HG02610 (cell line): ENCODE results near the gene SEZ6.

Experiments
- ATAC-seq: cut with Tn5 transposase; IDR thresholded peaks from one replicate; pipeline ENCODE4 v1.9.1; 2021; ENCODE audit warnings: mild to moderate bottlenecking, moderate library complexity; ENCODE audit not compliant: unreplicated experiment

Gene SEZ6

DNA sequence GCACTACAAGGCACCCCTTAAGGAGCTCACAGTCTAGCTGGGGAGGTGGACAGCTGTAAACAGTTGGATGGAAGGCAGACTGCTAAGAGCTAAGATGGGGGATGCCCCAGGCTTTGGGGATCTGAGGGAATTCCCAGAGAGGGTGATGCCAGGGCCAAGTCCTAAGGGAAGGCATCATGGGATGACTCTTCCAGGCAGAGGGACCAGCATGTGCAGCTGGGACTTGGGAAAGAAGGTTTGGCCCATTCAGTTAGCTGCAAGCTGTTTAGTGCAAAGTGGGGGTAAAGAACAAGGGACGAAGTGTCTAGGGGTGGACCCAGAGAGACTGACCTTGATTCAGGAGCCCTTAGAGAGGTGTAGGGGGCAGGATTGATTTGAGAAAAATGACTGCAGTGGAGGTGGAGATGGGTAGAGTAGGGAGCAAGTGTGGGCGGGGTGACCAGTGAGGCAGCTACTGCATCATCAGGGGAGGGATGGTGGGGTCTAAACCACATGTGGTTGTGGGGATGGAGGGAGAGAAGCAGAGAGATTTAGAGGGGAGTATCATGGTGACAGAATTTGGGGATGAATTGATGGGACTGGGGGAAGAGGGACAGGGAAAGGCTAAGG lies 27.4 kb downstream of the SEZ6 start:
- no peak for ATAC-seq

DNA sequence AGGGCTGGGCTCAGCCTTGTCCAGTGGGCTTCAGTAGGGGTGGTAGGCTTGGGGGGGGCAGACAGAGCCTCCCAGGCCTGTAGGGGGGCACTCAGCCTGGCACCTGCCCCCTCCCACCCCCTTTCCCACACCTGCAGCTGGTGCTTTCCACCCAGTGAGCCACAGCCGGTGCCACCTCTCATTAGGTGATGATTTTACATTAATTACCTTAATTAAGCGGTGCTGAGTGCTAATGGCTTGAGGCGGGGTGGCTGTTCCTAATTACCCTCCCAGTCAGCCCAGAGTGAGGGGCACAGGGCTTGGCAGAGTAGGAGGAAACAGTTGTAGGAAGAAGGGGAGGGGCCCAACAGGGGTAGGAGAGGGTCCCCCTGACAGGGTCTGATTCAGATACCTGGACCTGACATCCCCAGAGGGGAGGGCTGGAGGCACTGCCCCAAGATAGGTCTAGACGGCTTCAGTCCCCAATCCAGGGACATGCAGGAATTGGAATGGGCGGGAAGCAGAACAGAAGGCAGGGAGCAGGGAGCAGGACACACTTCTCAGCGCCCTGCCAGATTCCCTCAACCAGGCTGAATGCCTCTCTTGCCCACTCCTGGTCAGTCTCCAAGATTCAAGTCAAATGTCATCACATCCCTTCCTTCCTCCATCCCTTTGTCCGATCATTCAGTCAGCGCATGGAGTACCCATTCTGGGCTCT lies 28.0 kb downstream of the SEZ6 start:
- ATAC-seq: no peak

DNA sequence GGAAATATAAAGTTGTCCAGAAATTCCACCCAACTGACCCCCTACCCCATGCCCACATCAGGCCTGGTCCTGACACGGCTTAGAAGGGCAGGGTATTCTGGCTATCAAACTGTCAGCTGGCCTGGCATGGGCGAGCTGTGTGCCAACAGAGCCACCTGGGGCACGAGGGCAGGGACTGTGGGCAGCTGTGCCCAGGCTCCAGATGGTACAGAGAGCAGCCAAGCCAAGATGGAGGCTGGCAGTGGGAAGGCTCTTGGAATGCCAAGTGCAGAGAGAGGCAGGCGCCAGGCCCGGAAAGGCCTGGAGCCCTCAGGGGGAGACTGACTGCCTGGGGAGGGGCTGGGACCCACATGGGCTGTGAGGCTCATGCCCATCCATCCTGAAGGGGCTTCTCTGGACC lies 30.2 kb downstream of the SEZ6 start:
- ATAC-seq: no peak

GRCh38 chr17:28975031-28975430 lies 30.8 kb downstream of the SEZ6 start:
- no peak for ATAC-seq

DNA sequence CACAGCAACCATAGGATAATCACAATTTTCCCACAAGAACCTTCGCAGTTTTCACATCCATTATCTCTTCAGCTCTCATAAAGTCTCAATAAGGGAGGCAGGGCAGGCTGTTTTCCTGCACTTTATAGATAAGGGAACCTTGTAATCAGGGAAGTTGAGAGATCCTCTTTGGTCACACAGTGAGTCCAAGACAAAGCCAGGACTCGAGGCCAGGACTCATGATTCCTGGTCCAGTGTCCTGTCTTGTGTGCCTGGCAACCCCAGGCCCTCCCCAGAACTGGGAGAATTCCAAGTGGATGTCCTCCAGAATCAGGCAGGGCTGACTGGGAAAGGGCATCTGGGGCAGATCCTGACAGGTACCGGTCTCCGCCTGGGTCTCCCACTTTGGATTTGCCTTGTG lies 31.4 kb downstream of the SEZ6 start:
- no peak for ATAC-seq

DNA sequence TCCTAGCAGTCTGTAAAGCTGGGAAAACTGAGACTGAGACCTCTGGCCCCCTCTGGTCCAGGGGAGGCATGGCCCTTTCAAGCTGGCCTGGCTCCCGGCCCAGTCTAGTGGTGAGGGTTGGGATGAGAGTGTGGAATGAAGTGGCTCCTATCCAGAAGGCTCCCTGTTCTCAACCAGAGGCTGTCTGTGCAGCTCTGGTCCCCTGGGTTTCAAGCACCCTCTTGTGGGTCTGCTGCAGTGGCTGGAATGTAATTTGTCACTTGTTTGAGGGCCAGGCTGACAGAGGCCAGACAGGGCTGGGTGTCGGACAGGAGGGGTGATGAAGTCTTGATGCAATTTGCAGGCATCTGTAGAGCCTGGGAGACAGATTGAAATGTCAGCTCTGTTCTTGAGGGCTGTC lies 32.4 kb downstream of the SEZ6 start:
- ATAC-seq: no peak

DNA sequence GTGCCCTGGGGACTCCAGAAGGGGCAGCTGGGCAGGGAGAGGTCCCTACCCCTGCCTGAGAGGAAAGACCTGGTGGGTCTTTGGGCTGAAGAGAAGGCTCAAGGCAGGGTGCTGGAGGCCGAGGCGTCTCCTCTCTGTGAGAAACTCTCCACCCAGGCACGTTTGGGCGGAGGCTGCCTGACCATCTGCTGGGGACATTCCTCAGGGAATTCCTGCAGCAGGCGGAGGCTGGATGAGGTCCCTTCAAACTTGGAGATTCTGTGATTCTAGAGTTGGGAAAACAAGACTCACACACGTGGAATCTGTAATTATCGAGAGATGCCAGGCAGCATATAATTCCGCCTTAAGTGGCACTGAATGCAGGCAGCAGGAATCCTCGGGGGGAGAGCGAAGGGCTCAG lies 33.4 kb downstream of the SEZ6 start:
- ATAC-seq: no peak

DNA sequence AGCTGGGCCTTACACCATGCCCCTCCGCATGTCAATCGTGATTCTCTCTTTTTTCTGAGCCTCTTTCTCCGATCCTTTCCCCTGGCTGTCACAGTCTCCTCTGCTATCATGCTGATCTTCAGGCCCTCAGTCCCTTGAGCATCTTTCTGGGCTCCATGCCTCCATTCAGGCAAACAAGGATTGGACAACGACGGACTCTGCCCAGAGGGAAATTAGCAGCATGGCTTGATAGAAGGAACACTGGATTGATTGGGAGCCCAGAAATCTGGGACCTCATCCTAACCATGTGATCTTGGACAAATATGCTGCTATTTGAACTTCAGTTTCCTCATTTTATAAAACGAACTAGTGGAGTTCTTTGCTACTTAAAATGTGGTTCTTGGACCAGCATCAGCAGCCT lies 35.0 kb downstream of the SEZ6 start:
- no peak for ATAC-seq

GRCh38 chr17:28969706-28970393 lies 36.0 kb downstream of the SEZ6 start:
- no peak for ATAC-seq

GRCh38 chr17:28968914-28969295 lies 36.9 kb downstream of the SEZ6 start:
- ATAC-seq: no peak

DNA sequence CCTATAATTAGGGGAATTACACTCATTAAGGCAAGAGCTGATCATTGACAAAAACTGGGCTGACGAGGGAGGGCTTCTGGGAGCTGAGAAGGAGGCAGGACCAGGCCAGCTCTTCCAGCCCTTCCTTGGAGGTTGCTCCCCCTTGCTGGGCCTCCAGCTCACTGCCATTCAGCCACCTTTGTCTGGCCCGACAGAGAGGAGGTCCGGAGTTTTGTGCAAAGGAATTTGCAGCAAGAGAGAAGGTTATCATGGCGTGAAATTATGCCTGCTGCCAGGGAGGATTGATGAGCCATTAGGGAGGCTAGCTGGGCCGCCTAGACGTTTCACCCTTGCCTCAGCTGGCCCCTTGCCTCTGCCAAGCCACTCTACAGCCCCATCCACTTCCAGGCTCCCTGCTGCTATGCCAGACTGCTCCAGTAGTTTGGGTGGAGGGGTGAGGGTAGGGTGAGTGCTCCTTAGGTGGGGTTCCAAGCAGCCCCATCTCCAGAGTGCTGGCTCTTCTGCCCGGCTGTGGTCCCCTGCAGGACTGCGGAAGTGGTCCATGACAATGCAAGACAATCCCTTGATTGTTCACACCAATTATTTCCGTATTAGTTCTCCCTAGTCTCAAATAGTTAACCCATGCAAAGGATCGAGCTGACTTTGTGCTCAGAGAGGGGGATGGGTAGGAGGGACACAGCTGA lies 37.5 kb downstream of the SEZ6 start:
- no peak for ATAC-seq

DNA sequence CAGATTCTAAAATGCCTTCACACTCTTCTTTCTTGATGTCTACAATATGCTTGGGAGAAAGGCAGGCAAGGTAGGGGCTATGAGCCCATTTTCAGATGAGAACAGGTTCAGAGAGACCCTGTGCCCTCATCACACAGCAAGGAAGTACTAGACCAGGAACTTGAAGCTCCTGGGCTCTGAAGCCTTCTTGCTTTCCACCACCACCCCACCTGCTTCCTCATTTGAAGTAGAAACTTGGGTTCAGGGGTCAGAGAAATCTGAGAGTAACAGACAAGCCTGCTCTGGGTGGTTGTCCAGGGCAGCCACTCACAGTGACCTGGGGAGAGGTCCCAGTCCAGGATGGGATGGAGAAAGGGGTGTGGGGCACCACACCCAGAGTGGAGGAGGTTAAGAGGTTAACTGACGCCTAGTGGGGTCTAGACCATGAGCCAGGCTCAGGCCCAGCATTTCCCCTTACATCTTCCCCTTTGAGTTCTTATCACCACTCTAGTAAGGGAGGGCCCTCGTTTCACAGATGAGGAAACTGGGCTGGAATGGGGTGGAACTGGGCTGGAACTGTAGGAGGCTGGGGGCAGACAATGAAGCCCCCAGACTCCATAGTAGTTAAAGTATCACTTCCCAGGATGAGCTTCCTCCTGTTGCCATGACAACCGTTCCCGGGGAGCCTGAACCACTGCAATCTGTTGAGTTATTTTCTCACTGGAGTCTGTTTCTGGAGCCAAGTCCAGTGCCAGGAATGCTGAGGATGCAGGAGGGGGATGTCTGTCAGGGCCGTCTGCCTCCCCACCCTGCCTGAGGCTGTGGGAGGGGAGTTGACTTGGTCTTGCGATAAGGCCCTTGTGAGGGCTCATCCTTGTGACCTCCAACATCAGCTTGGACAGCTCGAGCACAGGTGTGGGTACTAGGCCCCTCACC lies 38.4 kb downstream of the SEZ6 start:
- no peak for ATAC-seq

DNA sequence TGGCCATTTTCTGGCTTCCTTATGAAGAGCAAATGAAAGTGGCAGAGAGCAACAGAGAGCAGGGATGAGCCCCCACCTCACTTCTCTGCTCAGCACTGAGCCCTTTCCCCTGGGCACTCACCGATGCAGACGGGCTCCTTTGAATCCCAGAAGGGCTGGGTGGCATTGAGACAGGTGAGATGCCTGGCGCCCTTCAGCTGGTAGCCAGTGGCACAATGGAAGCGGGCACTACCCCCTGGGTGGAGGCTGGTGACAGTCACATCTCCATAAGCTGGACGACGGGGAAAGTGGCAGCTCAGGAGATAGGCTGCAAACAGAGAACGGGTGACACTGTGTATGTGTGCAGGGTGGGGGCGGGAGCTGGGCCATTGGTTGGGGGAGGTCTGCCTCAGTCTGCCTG lies 42.0 kb downstream of the SEZ6 start:
- no peak for ATAC-seq

DNA sequence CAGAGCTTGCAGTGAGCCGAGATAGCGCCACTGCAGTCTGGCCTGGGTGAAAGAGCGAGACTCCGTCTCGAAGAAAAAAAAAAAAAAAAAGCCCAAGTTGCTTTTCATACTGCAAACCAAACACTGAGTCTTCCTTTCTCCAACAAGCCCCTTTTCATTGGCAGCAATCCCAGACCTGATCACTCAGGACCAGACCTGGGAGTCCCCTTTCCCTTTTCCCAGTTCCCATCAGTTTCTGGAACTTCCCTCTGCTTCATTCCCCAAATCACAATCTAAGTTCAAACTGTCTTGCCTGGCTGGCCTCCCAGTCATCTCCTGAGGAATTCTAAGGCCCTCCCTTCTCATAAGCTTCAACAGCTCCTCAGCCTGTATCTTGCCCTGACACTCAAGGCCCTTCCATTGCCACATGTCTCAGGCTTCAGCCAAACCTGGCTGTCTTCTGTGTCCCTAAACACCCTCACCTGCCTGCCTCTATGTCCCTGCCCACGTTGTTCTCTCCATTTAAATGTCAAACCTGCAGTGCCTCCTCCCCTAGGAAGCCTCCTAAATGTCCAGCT lies 42.7 kb downstream of the SEZ6 start:
- no peak for ATAC-seq

DNA sequence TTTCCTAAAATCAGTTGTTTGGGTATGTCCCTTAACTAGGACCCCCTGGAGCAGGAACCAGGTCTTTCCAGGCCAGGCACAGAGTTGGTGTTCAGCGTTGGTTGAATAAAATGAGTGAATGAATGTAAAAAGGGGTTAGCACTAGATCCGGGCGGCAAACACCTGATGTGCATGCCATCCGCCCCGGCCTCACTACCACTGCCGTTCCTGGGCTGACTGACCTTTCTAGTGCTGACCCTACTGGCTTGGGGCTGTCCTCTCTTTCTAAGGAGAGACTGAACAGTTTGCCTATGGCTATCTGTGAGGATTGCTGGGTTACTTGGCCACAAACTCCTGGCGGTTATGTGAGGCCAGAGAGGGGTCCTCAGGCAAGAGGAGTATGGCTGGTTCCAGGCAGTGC lies 44.4 kb downstream of the SEZ6 start:
- ATAC-seq: no peak

DNA sequence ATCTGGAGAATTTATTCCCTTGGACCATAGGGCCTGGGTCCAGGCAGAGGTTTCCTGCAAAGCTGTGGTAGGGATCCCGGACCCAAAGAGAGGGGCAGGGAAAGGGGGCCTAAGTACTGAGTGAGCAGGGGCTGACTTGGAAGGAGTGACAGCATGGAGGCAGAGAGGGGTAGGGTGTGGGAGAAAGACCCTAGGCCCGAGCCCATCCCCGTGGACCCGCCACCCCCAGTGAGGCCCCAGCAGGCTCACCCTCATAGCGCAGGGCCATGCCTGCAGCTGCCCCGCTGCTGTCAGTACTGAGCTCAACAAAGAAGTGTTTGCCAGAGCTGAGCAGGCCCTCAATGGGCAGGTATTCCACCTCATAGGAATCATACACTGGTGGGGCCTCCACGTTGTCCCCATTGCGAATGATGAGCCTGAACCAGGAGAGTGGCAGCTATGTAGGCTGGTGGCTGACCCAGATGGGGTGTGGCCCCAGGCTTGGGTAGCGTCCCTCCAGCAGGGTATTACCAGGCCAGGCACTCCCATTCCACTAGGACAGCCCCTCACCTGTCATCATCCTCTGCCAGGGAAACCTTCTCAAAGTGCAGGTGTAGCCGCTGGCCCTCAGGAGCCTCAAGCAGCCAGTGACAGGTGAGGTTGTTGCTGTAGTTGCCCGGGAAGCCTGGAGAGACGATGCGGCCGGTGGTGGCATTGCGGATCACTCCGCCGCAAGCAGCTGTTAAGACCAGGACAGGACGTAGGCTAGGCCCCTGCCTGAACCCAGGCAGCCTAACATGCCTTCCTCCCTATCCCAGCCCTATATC lies 45.4 kb downstream of the SEZ6 start:
- ATAC-seq: no peak

- ATAC-seq: no peak
These were observed 46.4 kb downstream of the SEZ6 start for GRCh38 chr17:28959471-28959871.

- ATAC-seq: no peak
These were observed 46.9 kb downstream of the SEZ6 start for GRCh38 chr17:28958820-28959455.

- no peak for ATAC-seq
These were observed 47.9 kb downstream of the SEZ6 start for GRCh38 chr17:28957992-28958355.
